Activated naive CD4-positive, alpha-beta T cell treated with anti-CD3 and anti-CD28 coated beads for 36 hours (primary cell): ENCODE data around the gene RFXAP. TPM values are rescaled to one million over a fixed set of nuclear protein-coding genes. Genes with fewer than 3 reads are reported as not detected.

ENCODE experiments used
- total RNA-seq, 2 experiments: library from RNA; stranded (reverse); gene quantifications; one replicate each; pipeline ENCODE4 v1.2.3, GENCODE V29; 2021

RFXAP gene
- total RNA-seq, 2 experiments from 2014 or later: 9.2 to 12.2 TPM

Other genes with a start within 250 kb of the RFXAP start
- gene SERTM1, start 145.2 kb upstream of the RFXAP start, total RNA-seq: not detected
- under 1 TPM in 1 of 2 experiments, not detected in 1; 0.05 TPM for gene SMAD9, start 101.0 kb downstream of the RFXAP start, total RNA-seq
- gene ALG5, start 180.1 kb downstream of the RFXAP start, total RNA-seq: 10 to 100 TPM; 17.5 to 20.8 TPM
- 100 to 1,000 TPM; 171 to 184 TPM for gene EXOSC8, start 181.6 kb downstream of the RFXAP start, total RNA-seq
- 10 to 100 TPM; 51.0 to 57.7 TPM for gene SUPT20H, start 240.5 kb downstream of the RFXAP start, total RNA-seq